HG03025 (cell line): ENCODE data around the gene GLIPR2.
"Not testable (repeated sequence)": the region's sequence is repeated elsewhere in the genome, so short reads cannot be mapped to it uniquely, and the experiment has no call there.

Source experiments
- ATAC-seq: cut with Tn5 transposase; IDR thresholded peaks from one replicate; pipeline ENCODE4 v1.9.1; 2021; ENCODE audit warnings: mild to moderate bottlenecking, moderate library complexity; ENCODE audit not compliant: unreplicated experiment, low FRiP score

Gene GLIPR2

GRCh38 chr9:36161187-36161586 is 24.7 kb downstream of the GLIPR2 start:
- no peak for ATAC-seq

GRCh38 chr9:36162211-36162738 is 25.7 kb downstream of the GLIPR2 start:
- ATAC-seq: no peak

- ATAC-seq: no peak
These were observed 26.7 kb downstream of the GLIPR2 start for GRCh38 chr9:36163049-36163785.

- no peak for ATAC-seq
These were observed 27.2 kb downstream of the GLIPR2 start for GRCh38 chr9:36163786-36164170.

GRCh38 chr9:36164372-36164771 is 27.8 kb downstream of the GLIPR2 start:
- no peak for ATAC-seq

- no peak for ATAC-seq
These were observed 28.5 kb downstream of the GLIPR2 start for GRCh38 chr9:36164989-36165388.

GRCh38 chr9:36165826-36166167 is 29.3 kb downstream of the GLIPR2 start:
- ATAC-seq: no peak

- no peak for ATAC-seq
These were observed 29.8 kb downstream of the GLIPR2 start for GRCh38 chr9:36166168-36166927.

- ATAC-seq: no peak
These were observed 32.6 kb downstream of the GLIPR2 start, which contains the start of gene CCIN for GRCh38 chr9:36169166-36169565. Gene CCIN, plus strand, starts transcription at chr9:36169388. Its CDS starts 115 bp downstream, at chr9:36169503.

GRCh38 chr9:36169708-36170107 is 33.2 kb downstream of the GLIPR2 start:
- no peak for ATAC-seq

GRCh38 chr9:36170531-36170930 is 34.0 kb downstream of the GLIPR2 start:
- ATAC-seq: no peak

- ATAC-seq: no peak
These were observed 37.3 kb downstream of the GLIPR2 start for GRCh38 chr9:36173861-36174260.

GRCh38 chr9:36174271-36174670 is 37.7 kb downstream of the GLIPR2 start:
- ATAC-seq: no peak

GRCh38 chr9:36174731-36175130 is 38.2 kb downstream of the GLIPR2 start:
- no peak for ATAC-seq

- not testable (repeated sequence) for ATAC-seq
These were observed 38.7 kb downstream of the GLIPR2 start for GRCh38 chr9:36175209-36175608.

- ATAC-seq: not testable (repeated sequence)
These were observed 40.0 kb downstream of the GLIPR2 start for GRCh38 chr9:36176496-36176895.

- ATAC-seq: no peak
These were observed 41.0 kb downstream of the GLIPR2 start for GRCh38 chr9:36177571-36177970.

- not testable (repeated sequence) for ATAC-seq
These were observed 43.7 kb downstream of the GLIPR2 start for GRCh38 chr9:36180243-36180642.

- no peak for ATAC-seq
These were observed 50.9 kb downstream of the GLIPR2 start for GRCh38 chr9:36187414-36187813.

GRCh38 chr9:36188212-36188611 is 51.7 kb downstream of the GLIPR2 start:
- ATAC-seq: no peak

GRCh38 chr9:36189976-36190375 is 53.4 kb downstream of the GLIPR2 start:
- no peak for ATAC-seq
